Type B pancreatic cell (in vitro differentiated cells): ENCODE measurements around the gene GFAP. TPM values are rescaled to one million over a fixed set of nuclear protein-coding genes. Genes with fewer than 3 reads are reported as not detected.

Source experiments
- DNase-seq: peaks from one replicate; pipeline ENCODE4 v3.0.0; 2021; ENCODE audit warnings: mixed read lengths; ENCODE audit not compliant: unreplicated experiment; ENCODE audit errors: extremely low spot score
- H3K27ac Mint-ChIP-seq: 2 replicates; pipeline ENCODE4 v1.8.0; 2021; ENCODE audit warnings: mild to moderate bottlenecking, mixed read lengths
- H3K27me3 Mint-ChIP-seq: 2 replicates; pipeline ENCODE4 v1.8.0; 2021; ENCODE audit warnings: mixed read lengths
- H3K36me3 Mint-ChIP-seq: 2 replicates; pipeline ENCODE4 v1.8.0; 2021; ENCODE audit warnings: mixed read lengths
- H3K4me1 Mint-ChIP-seq: one replicate; pipeline ENCODE4 v1.8.0; 2021; ENCODE audit warnings: mixed read lengths; ENCODE audit not compliant: unreplicated experiment
- H3K4me3 Mint-ChIP-seq: 2 replicates; pipeline ENCODE4 v1.8.0; 2021; ENCODE audit warnings: mild to moderate bottlenecking, mixed read lengths
- H3K9me3 Mint-ChIP-seq: 2 replicates; pipeline ENCODE4 v1.8.0; 2021; ENCODE audit warnings: mixed read lengths
- total RNA-seq: library from RNA; stranded (reverse); gene quantifications from 2 replicates; pipeline ENCODE4 v1.2.1, GENCODE V29; 2021; ENCODE audit warnings: low replicate concordance
- TF ChIP-seq, protein P1 (sequence below): fragments of 200-600 bp; sonication (generic); conservative IDR thresholded peaks from 2 replicates; pipeline ENCODE4 v1.5.0; 2021; ENCODE audit warnings: antibody characterized with exemption, mild to moderate bottlenecking

The GFAP gene
- total RNA-seq, 1 donor from 2014 or later: 0.10 TPM

DNA sequence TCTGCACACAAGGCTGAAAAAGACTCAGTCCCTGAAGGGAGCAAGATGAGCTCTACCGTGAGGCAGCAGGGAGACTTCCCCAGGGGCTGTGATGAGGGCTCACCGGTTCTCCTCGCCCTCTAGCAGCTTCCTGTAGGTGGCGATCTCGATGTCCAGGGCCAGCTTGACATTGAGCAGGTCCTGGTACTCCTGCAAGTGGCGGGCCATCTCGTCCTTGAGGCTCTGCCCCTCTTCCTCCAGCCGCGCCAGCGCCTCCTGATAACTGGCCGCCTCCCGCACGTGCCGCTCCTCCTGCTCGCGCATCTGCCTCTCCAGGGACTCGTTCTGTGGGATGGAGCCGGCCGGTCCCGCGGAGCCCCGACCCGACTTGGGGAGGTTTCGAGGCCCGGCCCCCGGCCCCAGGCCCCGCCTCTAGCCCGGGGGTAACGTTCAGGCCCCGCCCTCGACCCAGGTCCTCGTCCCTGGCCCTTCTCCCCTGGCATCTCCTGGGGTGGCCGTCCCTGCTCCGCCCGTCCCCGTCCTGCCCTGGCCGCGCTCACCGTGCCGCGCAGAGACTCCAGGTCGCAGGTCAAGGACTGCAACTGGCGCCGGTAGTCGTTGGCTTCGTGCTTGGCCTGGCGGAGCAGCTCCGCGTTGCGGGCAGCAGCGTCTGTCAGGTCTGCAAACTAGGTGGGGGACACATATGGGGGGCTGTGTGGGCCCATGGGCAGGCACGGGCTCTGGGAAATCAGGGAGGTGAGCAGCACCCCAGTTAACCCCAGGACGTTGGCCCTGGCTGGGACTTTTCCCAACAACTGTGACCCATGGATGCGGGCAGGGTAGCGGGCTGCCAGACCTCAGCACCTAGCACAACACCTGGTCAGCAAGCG, 3.9 kb downstream of the GFAP start:
- Mint-ChIP-seq H3K4me3 (peak overlapping the region; percentile 44), H3K36me3 (no peaks in the 10 kb centered on the region), H3K27ac (no peak overlapping the region), H3K27me3 (peaks cover 52% of the 10 kb centered on the region), H3K9me3 (no peaks in the 10 kb centered on the region), H3K4me1 (peaks cover 6% of the 10 kb centered on the region)
- TF ChIP-seq, protein P1, sequence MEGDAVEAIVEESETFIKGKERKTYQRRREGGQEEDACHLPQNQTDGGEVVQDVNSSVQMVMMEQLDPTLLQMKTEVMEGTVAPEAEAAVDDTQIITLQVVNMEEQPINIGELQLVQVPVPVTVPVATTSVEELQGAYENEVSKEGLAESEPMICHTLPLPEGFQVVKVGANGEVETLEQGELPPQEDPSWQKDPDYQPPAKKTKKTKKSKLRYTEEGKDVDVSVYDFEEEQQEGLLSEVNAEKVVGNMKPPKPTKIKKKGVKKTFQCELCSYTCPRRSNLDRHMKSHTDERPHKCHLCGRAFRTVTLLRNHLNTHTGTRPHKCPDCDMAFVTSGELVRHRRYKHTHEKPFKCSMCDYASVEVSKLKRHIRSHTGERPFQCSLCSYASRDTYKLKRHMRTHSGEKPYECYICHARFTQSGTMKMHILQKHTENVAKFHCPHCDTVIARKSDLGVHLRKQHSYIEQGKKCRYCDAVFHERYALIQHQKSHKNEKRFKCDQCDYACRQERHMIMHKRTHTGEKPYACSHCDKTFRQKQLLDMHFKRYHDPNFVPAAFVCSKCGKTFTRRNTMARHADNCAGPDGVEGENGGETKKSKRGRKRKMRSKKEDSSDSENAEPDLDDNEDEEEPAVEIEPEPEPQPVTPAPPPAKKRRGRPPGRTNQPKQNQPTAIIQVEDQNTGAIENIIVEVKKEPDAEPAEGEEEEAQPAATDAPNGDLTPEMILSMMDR: peak; percentile 76
- DNase-seq: no peak

DNA sequence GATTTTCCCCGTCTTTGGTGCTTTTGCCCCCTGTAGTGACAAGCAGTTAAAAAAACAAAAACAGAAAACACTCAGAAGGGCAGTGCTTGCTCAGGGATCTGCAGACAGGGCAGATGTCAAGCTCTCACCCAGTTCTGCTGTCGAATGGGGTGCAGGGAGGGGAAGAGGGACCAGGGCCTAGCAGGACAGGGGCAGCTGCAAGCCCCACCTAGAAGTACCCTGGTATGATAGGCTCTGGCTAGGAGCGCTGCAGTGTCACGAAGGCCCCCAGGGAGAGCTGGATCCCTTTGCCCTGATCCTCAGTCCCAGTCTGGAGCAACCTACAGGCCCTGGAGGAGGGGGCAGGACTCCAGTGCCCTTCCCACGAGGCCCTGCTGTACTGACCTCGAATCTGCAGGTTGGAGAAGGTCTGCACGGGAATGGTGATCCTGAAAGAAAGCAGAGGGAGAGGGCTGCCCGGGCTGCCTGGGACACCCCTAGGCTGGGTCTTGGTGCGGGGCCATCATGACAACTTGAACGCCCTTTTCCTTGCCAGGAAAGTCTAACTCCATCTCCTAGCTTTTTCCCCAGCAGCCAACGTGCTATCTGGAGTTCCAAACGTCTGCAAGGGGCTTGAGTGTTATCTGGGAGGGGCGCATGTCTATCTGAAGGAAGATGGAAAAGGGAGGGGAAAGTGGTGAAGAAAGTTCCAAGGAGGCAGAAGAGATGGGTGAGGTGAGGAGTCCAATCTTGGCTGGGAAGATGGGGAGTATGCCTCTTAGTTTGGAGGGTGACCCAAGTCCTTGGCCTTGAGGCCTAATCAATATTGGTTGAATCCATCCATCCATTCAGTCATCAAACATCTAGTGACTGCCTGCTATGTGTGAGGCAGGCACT, 4.8 kb downstream of the GFAP start:
- no peak overlapping the region for H3K27ac Mint-ChIP-seq
- H3K36me3 Mint-ChIP-seq: no peaks in the 10 kb centered on the region
- peaks cover 55% of the 10 kb centered on the region for H3K27me3 Mint-ChIP-seq
- peak overlapping the region; percentile 44 for H3K4me3 Mint-ChIP-seq
- no peaks in the 10 kb centered on the region for H3K9me3 Mint-ChIP-seq
- H3K4me1 Mint-ChIP-seq: peaks cover 6% of the 10 kb centered on the region
- DNase-seq: no peak
- TF ChIP-seq, protein P1: no peak

DNA sequence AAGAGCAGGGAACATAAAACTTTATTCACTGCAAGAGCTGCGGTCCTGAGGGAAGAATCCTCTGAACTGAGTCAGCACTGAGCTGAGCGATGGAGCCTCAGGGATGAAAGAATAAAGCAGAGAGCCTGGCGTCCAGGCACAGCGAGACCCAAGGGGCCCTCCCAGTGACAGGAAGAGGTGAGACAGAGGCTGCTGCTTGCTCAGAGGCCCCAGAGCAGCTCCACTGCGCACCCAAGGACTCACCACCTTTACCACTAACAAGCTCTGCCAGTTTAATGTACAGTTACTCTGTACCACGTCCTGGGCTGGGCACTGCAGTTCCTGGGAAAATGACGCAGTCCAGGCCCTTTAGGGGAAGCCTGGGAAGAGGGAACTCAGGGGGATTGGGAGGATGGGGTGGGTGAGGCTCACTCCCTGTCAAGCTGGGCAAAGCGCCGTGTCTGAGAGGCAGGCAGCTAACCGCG, 5.6 kb downstream of the GFAP start:
- Mint-ChIP-seq H3K36me3 (no peaks in the 10 kb centered on the region), H3K27me3 (peaks cover 55% of the 10 kb centered on the region), H3K27ac (no peak overlapping the region), H3K4me1 (peaks cover 6% of the 10 kb centered on the region), H3K4me3 (no peak overlapping the region), H3K9me3 (no peaks in the 10 kb centered on the region)
- DNase-seq: no peak
- TF ChIP-seq, protein P1: no peak

DNA sequence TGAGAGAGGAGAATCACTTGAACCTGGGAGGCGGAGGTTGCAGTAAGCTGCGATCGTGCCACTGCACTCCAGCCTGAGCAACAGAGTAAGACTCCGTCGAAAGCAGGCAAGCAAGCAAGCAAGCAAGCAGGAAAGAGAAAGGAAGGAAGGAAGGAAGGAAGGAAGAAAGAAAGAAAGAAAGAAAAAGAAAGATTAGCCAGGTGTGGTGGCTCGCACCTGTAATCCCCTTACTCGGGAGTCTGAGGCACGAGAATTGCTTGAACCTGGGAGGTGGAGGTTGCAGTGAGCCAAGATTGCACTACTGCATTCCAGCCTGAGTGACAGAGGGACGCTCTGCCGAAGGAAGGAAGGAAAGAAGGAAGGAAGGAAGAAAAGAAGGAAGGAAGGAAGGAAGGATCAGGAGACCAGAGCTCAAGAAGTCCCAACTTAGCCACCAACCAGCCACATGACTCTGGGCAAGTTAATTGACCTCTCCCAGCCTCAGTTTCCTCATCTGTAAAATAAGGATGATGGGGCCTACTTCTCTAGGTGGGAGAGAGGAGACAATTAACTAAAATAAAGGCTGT, 6.5 kb downstream of the GFAP start:
- DNase-seq: no peak
- peaks cover 6% of the 10 kb centered on the region for H3K4me1 Mint-ChIP-seq
- no peaks in the 10 kb centered on the region for H3K36me3 Mint-ChIP-seq
- H3K27ac Mint-ChIP-seq: no peak overlapping the region
- H3K9me3 Mint-ChIP-seq: no peaks in the 10 kb centered on the region
- H3K4me3 Mint-ChIP-seq: no peak overlapping the region
- peaks cover 47% of the 10 kb centered on the region for H3K27me3 Mint-ChIP-seq
- TF ChIP-seq, protein P1: no peak

DNA sequence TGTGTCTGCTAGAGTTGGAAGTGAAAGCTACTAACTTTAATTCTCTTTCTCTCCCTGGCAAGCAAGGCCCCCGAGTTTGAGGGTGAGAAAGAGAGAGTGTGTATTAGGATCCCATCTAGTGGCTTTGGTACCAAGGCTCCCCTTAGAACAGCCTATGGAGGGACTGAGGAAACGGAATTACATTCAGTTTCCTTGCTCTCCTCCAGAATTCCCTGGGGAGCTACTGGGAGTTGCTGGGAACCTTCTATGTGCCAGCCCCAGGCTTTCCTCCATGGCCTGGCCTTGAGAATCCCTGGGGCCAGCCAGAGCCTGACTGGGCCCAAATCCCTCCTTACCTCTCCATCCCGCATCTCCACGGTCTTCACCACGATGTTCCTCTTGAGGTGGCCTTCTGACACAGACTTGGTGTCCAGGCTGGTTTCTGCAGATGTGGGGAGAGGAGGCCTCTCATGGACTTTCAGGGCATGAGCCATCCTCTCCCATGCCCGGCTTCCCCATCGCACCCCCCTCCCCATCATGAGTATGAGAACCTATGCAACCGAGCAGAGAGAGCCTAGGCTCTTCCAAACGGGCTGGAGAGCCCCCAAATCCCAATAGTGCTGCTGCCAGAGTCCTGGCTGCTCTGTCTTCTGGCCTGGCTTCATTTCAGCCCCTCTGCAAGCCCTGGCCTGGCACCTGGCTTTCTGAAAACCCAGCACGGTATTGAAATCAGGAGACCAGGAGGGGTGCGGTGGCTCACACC, 7.4 kb downstream of the GFAP start:
- Mint-ChIP-seq H3K4me1 (peaks cover 6% of the 10 kb centered on the region), H3K4me3 (no peak overlapping the region), H3K9me3 (no peaks in the 10 kb centered on the region), H3K36me3 (no peaks in the 10 kb centered on the region), H3K27me3 (peaks cover 39% of the 10 kb centered on the region), H3K27ac (no peak overlapping the region)
- DNase-seq: no peak
- TF ChIP-seq, protein P1: no peak
